Activated CD8-positive, alpha-beta memory T cell treated with anti-CD3 and anti-CD28 coated beads, Interleukin-2, amount 50 U/mL, for 1 hour (primary cell): ENCODE results near the gene FBXO10.

Source experiments
- DNase-seq: peaks from one replicate; pipeline ENCODE4 v3.0.0-alpha.2; 2020; ENCODE audit errors: extremely low read depth

The FBXO10 gene

DNA sequence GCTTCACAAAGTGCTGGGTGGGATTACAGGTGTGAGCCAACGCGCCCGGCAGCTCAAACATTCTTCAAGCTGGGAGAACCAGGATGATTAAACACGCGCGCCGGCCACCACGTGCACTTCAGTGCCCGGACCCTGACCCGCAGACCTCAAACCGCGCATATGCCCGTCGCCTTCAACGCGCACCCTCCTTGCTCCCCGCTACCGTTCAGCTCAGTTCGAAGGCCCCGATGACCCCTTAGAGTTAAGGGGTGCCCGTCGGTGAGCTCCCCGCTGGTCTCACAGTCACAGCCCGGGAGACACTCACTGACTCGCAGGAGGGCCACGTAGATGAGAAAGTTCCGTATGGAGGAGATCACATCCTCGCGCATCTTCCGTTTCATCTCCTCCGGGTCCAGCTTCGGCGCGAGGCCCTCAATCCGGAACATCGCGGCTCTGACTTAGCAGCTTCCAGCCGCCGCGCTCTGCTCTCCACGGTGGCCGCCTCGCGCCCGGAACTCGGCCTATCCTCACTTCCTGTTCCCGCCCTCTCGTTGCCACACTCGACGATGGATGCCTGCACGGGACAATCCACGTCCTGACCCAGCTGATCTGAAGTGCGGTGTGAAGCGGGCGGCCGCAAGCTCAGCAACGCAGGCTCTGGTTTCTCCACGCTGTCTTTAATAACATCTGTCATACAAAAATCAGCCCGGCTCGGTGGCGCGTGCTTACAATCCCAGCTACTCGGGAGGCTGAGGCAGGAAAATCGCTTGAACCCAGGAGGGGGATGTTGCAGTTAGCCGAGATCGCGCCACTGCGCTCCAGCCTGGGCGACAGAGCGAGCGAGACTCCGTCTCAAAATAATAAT lies 16.1 kb upstream of the FBXO10 start, which contains the start of gene TOMM5:
TSS of gene TOMM5 (minus strand) at position 490 of the 844 bp plus-strand sequence. CDS start at position 425, 65 bp downstream.
- peak; percentile 79 for DNase-seq

DNA sequence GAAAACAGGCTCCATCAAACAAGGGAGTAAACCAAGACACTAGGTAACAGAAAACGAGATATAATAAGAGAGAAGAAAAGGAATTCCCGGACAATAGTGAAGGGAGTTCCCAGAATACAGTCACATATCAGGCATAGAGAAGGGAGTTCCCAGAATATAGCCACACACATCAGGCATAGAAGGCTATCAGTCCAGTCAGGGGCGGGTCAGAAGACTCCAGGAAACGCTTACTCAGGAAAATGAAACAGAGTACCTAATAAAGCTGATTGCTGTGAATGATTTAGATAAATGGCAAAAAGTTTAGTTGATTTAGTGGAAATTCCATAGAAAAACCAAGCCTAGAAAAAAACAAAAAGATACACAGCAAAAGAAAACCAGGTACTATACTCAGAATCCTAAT lies 11.3 kb upstream of the FBXO10 start:
- no peak for DNase-seq

DNA sequence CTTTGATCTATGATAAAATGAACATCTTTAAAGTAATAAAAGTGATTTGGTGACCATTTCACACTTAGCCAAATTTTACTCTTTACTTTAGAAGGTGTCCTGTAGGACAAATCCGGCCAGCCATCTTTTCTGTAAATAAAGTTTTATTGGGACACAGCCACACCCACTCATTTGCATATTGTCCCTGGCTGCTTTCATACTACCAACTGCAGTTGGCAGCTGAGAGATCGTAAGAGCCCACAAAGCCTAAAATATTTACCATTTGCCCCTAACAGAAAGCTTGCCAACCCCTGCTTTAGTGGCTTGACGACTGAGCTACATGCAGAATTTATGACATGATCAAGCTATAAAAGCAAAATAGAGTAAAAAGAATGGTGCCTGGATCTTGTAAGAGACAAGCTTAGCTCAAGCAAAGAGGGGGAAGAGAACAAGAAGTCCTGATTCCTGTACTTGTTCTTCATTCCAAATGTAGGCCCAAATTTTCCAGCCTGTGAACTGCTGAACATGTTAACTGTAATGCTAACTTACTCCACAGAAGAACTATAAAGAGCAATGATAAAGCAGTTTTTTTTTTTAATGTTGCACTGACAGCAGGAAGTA lies 7.4 kb upstream of the FBXO10 start:
- DNase-seq = no peak

DNA sequence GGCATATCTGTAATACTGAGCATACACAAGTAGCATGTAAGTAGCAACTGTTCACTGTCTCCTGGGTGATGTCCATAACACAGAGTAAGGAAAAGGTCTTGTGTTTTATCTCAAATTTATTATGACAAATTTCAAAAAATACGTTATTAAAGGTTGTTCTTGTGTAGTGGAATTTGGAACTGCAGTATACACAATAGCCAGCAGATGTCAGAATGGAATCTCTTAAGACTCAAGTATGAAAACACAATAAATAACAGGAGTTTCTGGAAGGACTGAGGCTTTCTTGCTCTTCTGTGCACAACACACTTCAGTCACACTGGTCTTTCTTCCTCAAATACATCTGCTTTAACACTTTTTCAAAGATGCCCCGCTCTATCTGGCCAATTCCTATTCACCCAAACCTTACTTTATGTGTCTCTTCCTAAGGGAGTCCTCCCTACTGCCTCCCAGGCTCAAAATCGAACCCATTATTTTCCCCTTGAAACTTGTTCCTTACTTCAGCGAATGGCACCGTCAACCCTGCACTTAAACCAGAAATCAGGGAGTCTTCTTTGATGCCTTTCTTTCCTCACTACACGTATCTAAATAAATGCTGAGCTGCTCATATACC lies 6.5 kb upstream of the FBXO10 start:
- DNase-seq = no peak

DNA sequence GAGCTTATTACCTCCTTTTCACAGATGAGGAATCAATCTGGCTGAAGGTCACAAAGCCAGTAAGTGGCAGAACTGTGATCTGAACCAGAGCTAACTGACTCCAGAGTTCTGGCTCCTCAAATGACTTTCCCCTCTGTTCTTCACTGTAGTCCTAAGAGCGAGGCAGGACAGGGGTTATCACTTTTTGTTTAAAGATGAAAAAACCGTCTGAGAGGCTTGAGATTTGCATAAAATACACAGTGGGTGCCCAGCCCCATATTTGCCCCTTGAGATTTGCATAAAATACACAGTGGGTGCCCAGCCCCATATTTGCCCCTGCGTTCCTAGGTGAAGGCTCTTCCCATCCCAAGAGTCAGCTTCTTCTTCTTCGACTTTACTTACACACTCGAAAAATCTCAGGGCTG lies 667 bp downstream of the FBXO10 start:
- DNase-seq = no peak

DNA sequence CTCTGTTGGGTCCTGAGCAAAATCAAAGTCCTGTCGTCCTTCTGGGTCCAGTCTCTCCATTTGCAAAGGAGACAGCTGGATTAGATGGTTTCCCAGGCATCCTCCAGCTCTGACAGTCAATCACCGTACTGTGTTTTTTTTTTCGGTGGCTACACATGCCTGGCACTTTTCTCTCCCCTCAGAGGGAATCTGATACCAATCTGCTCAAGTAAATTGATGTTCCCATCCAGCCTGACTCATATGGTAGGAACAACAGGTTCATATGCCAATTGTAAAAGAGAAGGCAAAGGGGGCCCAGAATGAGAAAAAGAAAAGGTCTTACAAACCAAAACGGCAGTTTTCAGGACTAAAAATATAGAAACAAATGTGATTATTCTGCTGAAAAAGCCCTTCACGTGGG lies 1.2 kb downstream of the FBXO10 start:
- no peak for DNase-seq

DNA sequence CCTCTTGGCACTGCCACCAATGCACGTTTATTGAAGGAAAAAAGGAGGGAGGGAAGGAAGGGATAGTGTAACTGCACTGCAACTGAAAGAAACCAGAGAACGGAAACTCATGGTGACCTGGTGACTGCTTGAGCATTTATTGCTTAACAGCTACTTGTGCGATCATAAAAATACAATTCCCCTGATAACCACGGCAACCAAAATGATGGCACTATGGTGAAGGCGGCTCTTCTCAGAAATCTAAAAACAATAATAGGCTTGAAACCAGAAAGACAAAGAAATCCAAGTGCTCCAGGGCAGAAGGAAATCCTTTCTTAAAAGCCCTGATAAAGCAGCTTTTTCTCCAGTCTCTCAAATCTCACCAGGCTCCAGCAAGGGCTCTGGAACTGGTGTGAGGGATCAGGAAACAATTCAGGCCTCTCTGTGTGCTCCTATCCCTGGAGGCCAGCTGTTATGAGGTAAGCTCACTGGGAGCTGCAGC lies 1.9 kb downstream of the FBXO10 start:
- DNase-seq = no peak

DNA sequence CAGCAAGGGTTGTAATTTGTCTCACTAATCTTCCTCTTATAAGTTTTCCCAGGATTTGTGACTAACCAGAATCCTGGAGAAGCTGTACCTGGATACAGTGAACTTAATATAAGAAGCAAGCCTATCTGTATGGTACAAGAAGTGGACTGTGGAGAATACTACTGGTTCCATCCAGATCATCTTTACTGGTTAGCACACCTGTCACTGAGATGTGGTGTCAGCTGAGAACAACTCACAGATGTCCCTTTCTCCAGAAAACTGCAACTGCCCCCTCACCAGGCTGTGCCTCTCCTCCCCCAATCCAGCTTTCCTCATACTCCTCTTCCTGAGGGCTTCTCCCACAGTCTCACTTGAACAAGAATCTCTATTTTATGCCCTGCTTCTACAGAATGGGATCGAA lies 4.9 kb downstream of the FBXO10 start:
- no peak for DNase-seq

DNA sequence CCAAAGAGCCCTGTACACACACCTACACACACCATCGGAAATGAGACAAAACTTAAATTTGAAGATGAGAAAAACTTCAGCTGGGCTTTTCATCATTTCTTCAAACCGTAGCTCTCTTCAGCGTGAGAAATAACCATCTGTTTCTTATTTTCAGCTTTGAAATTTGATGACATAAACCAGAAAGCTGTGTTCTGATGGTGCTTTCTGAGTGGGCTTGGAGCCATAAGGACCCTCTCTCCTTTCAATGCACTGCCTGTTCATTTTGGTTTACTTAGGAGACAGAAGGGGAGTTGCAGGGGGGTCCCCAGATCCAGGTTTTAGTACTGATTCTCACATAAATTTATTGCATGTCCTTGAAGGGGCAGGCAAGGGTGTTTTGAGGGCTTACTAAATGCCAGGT lies 9.5 kb downstream of the FBXO10 start:
- no peak for DNase-seq

DNA sequence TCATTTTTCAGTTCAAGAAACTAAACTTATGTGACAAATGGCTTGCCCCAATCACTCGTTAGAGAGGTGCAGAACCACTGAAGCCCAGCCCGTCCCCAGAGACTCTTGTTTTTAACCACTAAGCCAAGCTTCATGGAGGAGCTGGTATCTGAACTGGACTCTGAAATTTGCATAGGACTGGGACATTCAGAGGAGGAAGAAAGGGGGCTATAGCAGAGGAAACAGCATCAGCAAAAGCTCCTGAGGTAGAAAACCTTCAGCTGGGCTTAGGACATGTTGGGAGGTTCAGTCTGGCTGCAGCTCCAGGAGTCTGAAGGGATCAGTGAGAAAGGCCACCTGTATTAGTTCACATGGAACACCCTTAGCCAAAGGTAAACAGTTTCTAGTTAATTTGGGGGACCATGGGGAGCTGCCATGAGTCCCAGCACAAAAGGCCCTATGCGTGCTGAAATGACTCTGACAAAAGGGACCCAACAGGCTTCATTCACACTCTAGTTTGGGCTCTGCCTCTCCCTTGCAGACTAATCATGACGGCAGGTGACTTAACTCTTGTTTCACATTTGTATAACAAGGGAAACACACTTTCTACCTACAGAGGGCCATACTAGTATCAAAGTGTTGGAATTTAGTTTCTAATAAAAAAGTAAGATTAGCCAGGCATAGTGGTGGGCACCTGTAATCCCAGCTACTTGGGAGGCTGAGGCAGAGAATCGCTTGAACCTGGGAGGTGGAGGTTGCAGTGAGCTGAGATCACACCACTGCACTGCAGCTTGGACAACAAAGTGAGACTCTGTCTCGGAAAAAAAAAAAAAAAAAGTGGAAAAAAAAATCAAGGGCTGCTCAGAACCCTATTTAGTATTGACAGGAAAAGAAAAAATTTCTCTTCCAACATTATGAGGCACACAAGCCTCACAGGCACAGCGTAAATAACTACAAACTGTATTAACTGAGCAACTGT lies 10.2 kb downstream of the FBXO10 start:
- DNase-seq = no peak

DNA sequence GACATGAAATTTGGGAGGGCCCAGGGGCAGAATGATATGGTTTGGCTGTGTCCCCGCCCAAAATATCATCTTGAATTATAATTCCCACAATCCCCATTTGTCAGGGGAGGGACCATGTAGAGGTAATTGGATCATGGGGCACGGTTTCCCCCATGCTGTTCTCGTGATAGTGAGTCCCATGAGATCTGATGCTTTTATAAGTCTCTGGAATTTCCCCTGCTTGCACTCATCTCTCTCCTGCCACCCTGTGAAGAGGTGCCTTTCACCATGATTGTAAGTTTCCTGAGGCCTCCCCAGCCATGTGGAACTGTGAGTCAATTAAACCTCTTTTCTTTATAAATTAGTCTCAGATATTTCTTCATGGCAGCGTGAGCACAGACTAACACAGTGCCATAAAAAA lies 11.3 kb downstream of the FBXO10 start:
- no peak for DNase-seq

DNA sequence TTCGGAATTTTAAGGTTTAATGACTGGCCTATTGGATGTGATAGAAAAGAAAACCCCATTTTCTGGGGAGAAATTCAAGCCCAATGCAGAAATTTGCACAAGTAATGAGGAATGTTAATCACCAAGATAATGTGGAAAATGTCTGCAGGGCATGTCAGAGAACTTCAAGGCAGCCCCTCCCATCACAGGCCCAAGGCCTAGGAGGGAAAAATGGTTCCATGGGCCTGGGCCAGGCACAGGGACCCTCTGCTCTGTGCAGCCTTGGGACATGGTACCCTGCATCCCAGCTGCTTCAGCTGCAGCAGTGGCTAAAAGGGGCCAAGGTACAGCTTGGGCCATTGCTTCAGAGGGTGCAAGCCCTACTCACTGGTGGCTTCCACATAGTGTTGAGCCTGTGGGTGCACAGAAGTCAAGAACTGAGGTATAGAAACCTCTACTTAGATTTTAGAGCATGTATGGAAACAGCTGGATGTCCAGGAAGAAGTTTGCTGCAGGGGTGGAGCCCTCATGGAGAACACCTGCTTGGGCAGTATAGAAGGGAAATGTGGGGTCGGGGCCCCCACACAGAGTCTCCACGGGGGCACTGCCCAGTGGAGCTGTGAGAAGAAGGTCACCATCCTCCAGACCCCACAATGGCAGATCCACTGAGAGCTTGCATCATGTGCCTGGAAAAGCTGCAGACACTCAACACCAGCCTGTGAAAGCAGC lies 12.2 kb downstream of the FBXO10 start:
- DNase-seq = no peak

DNA sequence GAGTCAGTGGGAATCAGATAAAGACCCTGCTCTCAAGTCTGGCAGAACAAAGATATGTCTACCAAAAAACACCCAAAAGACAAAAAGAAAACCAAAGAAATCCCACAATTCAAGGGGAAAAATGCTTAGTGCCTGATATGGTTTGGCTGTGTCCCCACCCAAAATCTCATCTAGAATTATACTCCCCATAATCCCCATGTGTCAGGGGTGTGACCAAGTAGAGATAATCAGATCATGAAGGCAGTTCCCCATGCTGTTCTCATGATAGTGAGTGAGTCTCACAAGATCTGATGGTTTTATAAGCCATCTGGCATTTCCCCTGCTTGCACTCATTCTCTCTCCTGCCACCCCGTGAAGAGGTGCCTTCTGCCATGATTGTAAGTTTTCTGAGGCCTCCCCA lies 13.4 kb downstream of the FBXO10 start:
- DNase-seq = no peak

DNA sequence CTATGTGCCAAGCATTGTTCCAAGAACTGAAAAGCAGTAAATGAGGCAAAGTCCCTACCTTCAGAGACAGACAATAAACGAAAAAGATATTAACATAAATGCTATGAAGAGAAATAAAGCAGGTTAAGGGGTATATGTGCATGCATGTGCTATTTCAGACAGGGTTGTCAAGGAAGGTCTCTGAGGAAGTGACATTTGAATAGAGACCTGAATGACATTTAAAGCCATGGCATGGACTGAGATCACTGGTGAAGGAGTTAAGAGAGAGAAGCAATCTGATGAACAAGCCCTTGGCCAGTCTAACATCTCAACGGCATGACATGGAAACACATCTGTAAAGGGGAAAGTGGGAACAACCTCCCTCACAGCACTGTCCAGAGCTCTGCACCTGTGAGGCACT lies 14.5 kb downstream of the FBXO10 start:
- DNase-seq = no peak

DNA sequence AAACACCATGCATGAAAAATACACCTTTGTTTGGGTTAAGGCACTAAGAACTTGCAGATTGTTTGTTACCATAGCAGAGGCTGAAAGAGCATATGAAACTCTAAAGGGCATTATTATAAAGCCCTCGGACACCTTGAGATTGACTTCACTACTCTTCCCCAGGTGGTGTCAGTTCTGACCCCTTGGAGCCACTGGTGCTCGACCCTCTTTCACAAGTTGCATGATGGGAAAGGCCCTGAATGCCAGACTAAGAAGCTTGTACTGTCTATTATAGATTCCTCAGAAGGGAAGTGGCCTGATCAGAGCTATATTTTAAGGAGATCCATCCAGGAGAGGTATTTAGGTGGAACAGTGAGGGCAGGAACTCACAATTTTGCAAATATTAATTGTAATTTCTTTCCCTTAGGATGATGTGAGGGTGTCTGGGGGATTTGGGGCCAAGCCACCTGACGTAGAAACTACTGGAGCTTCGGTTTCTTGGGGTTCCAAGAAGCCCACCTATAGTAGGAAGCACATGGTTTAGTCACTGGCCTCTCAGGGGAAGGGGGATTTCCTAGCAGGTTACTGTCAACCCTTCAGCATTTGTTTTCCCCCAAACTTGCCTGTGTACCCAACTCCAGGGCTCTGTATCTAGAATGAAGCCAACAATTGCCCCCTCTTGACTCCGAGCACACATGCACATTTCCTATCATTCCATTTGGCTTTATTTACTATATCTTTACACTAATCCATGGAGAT lies 16.2 kb downstream of the FBXO10 start:
- DNase-seq = no peak

DNA sequence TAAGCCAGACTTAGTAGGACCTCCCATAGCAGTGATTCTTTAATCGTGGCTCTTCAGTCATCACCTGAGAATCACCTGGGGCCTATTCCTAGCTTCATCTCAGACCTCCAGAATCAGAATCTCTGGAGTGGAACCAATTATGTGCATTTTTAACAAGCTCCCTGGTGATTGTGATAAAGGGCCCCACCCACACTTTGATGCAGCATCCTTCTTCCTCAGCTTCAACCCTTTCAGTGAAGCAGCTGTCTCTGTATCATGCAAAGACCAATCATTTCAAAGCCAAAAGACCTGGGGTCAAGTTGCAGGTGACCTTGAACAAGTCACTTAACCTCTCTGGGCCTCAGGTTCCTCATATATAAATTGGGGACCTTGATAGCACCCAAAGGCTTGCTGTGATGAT lies 17.1 kb downstream of the FBXO10 start:
- DNase-seq = no peak

DNA sequence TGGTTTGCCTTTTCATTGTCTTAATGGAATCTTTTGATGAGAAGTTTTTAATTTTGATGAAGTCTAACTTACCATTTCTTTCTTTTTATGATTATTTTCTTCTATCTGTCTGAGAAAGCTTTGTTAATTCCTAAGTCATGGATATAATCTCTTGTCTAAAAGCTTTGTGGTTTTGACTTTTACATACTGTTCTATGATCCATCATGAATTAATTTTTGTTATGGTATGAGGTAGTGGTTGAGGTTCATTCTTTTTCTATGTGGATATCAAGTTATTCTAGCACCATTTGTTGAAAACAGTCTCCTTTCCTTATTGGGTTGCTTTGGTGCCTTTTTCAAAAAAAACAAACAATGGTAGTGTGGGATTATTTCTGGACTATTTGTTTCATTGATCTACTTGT lies 20.4 kb downstream of the FBXO10 start:
- DNase-seq = no peak

DNA sequence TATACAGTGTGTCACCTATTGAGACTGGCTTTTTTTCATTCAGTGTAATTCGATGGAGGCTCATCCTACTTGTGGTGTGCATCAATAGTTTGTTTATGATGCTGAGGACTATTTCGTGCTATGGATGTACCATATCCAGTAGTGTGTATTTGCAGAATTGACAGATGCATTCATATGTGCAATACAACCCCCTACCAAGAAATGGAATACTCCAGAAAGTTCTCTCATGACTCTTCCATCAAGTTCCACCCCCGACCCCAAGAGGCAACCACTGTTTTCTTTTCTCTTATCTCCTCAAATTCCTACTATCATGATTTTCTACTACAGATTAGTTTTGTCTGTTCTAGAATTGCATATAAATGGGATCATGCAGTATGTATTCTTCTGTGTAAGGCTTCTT lies 21.9 kb downstream of the FBXO10 start:
- DNase-seq = no peak

DNA sequence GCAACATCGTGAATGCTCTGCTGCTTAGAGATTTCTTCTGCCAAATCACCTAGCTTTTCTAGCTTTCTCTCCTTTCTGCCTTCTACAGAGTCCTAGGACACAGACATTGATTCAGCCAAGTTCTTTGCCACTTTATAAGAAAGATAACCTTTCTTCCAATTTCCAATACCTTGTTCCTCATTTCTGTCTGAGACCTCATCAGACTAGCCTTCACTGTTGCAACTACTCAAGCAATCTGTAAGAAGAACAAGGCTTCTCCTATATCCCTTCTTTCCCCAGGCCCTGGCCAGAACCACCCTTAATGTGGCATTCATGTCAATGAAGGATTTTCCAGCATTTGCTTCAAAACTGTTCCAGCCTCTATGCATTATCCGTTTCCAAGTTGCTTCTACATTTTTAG lies 24.3 kb downstream of the FBXO10 start:
- DNase-seq = no peak

DNA sequence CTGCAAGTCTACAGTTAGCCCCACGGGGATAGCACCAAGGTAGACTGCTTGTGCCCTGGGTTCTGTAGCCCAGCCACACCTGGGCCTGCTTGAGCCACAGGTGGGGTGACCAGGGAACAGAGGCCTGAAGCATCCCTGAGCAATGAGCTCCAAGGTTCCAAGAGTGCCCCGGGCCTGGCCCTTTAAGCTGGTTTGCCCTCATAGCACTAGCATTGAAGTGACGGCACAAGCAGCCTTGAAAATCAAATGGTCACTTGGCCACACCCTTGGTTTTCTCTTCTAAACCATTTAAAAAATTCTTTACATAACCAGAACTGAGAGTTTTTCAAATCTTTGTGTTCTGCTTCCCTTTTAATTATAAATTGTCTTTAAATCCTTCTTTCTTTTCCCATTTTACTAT lies 24.7 kb downstream of the FBXO10 start:
- DNase-seq = no peak
